Measurements from ENCODE around the gene E2F2. TPM values are rescaled to one million over a fixed set of nuclear protein-coding genes. Genes with fewer than 3 reads are reported as not detected.

Gene E2F2
- total and polyA plus RNA-seq, 2 of the 13 experiments (the other 11 are each of a cell fraction or from before 2014, with no cell fraction given), result 0.65 to 6.6 TPM

- TF ChIP-seq IKZF5 (CRISPR knock-in tag; IDR thresholded peaks at IDR 0.05) (peak; percentile 52; the same call in 1 of the 2 replicates), MYC (CRISPR knock-in tag; IDR thresholded peaks at IDR 0.05; ENCODE audit: borderline replicate concordance) (peak; percentile 69; the same call in 1 of the 2 replicates), NR2C2 (CRISPR knock-in tag; IDR thresholded peaks at IDR 0.05; ENCODE audit: borderline replicate concordance) (0 out of 2 replicates have a peak, but pooled peaks have one; percentile 23), POLR2A (IDR thresholded peaks at IDR 0.05; ENCODE audit: insufficient read depth in 1 of 2, low read depth in 2 of 2, low read length in 2 of 2) (0 out of 4 replicates have a peak, but pooled peaks of 1 of the 2 experiments have one; percentile 24), ELF1 (CRISPR knock-in tag; IDR thresholded peaks at IDR 0.05) (0 out of 2 replicates have a peak, but pooled peaks have one; percentile 31), NR2F1 (CRISPR knock-in tag; IDR thresholded peaks at IDR 0.05) (no peak), ZFP36L1 (CRISPR knock-in tag; IDR thresholded peaks at IDR 0.05) (no peak), SP2 (CRISPR knock-in tag; IDR thresholded peaks at IDR 0.05) (0 out of 2 replicates have a peak, but pooled peaks have one; percentile 29), ZNF281 (CRISPR knock-in tag; IDR thresholded peaks at IDR 0.05; ENCODE audit: borderline replicate concordance) (peak; percentile 25; the same call in 1 of the 2 replicates), ZNF816 (CRISPR knock-in tag; IDR thresholded peaks at IDR 0.05; ENCODE audit: borderline replicate concordance) (no peak), TFAP4 (IDR thresholded peaks at IDR 0.05; ENCODE audit: borderline replicate concordance, low read depth) (peak; percentile 100), ZFP90 (CRISPR knock-in tag; IDR thresholded peaks at IDR 0.05; ENCODE audit: borderline replicate concordance) (0 out of 2 replicates have a peak, but pooled peaks have one; percentile 48), ZMYM2 (CRISPR knock-in tag; IDR thresholded peaks at IDR 0.05) (no peak), ZNF484 (CRISPR knock-in tag; IDR thresholded peaks at IDR 0.05; ENCODE audit: borderline replicate concordance, low read depth) (no peak), CREB1 (IDR thresholded peaks at IDR 0.05) (peak; percentile 86), CREB1 (CRISPR knock-in tag; IDR thresholded peaks at IDR 0.05) (peak; percentile 93), SALL1 (CRISPR knock-in tag; IDR thresholded peaks at IDR 0.05) (peak; percentile 91), NFKB2 (CRISPR knock-in tag; IDR thresholded peaks at IDR 0.05; ENCODE audit: borderline replicate concordance) (no peak), HMG20B (CRISPR knock-in tag; conservative IDR thresholded peaks at IDR 0.05) (peak; percentile 50; the same call in 1 of the 2 replicates), SNAI1 (CRISPR knock-in tag; IDR thresholded peaks at IDR 0.05; ENCODE audit: borderline replicate concordance) (no peak), HMGXB4 (CRISPR knock-in tag; IDR thresholded peaks at IDR 0.05; ENCODE audit: borderline replicate concordance in 1 of 2, low read depth in 1 of 2) (no peak)
Observed at GRCh38 chr1:23562137-23562876, 31.3 kb upstream of the E2F2 start (continued).

All from HepG2 (cell line).